Liver (tissue), 9 donors: ENCODE results near the gene GABBR2. TPM values are rescaled to one million over a fixed set of nuclear protein-coding genes. Genes with fewer than 3 reads are reported as not detected.

Source experiments
- DNase-seq: peaks from one replicate; pipeline ENCODE4 v3.0.0-alpha.2; 2017; ENCODE audit warnings: low spot score
- H3K27ac ChIP-seq, 2 donors: one replicate each; pipeline ENCODE4 v1.7.0; 2013; ENCODE audit warnings: inconsistent platforms in 2 of 2, low read length in 2 of 2, control low read depth in 1 of 2, low read depth in 1 of 2, mild to moderate bottlenecking in 1 of 2
- H3K27me3 ChIP-seq, 4 donors: one replicate each; pipeline versions ENCODE4 v1.6.1 to v1.7.0; 2013; ENCODE audit warnings: low read length in 3 of 4, inconsistent platforms in 1 of 4, mild to moderate bottlenecking in 1 of 4, moderate library complexity in 1 of 4; ENCODE audit not compliant: control insufficient read depth in 4 of 4, insufficient read depth in 4 of 4
- H3K36me3 ChIP-seq, 4 donors: one replicate each; pipeline versions ENCODE4 v1.6.1 to v1.7.0; 2013; ENCODE audit warnings: low read length in 3 of 4, mild to moderate bottlenecking in 3 of 4, low read depth in 1 of 4, moderate library complexity in 1 of 4; ENCODE audit not compliant: control insufficient read depth in 4 of 4, insufficient read depth in 3 of 4
- H3K4me1 ChIP-seq, 4 donors: one replicate each; pipeline versions ENCODE4 v1.6.1 to v1.7.0; 2013; ENCODE audit warnings: low read length in 3 of 4, mild to moderate bottlenecking in 3 of 4, moderate library complexity in 1 of 4; ENCODE audit not compliant: control insufficient read depth in 4 of 4, insufficient read depth in 4 of 4
- H3K4me3 ChIP-seq, 3 donors: one replicate each; pipeline versions ENCODE4 v1.6.1 to v1.7.0; 2013; ENCODE audit warnings: low read length in 3 of 3, control low read depth in 1 of 3, low read depth in 1 of 3, mild to moderate bottlenecking in 1 of 3
- H3K9ac ChIP-seq, 2 donors: one replicate each; pipeline ENCODE4 v1.7.0; 2013; ENCODE audit warnings: low read length in 2 of 2, mild to moderate bottlenecking in 2 of 2, moderate library complexity in 2 of 2, control low read depth in 1 of 2, low read depth in 1 of 2
- H3K9me3 ChIP-seq, 4 donors: one replicate each; pipeline versions ENCODE4 v1.6.1 to v1.7.0; 2013; ENCODE audit warnings: low read length in 3 of 4; ENCODE audit not compliant: control insufficient read depth in 4 of 4
- EGR1 ChIP-seq, 2 donors: IDR thresholded peaks; 2 replicates each; pipeline ENCODE4 v1.6.1; 2016 to 2018; ENCODE audit warnings: antibody characterized with exemption in 2 of 2, low read depth in 2 of 2
- FOXA2 ChIP-seq: IDR thresholded peaks from 2 replicates; pipeline ENCODE4 v1.6.1; 2016; ENCODE audit warnings: antibody characterized with exemption
- HNF4G ChIP-seq: IDR thresholded peaks from 2 replicates; pipeline ENCODE4 v1.6.1; 2016; ENCODE audit warnings: antibody characterized with exemption
- JUND ChIP-seq, 2 donors: IDR thresholded peaks; 2 replicates each; pipeline ENCODE4 v1.6.1; 2016; ENCODE audit warnings: antibody characterized with exemption in 2 of 2
- NR2F2 ChIP-seq: IDR thresholded peaks from 2 replicates; pipeline ENCODE4 v1.6.1; 2016; ENCODE audit warnings: antibody characterized with exemption
- RAD21 ChIP-seq, 2 donors: IDR thresholded peaks; 2 replicates each; pipeline ENCODE4 v1.6.1; 2016; ENCODE audit warnings: antibody characterized with exemption in 2 of 2, mild to moderate bottlenecking in 2 of 2
- SP1 ChIP-seq: IDR thresholded peaks from 2 replicates; pipeline ENCODE4 v1.6.1; 2018; ENCODE audit warnings: antibody characterized with exemption, mild to moderate bottlenecking
- TAF1 ChIP-seq: conservative IDR thresholded peaks from 2 replicates; pipeline ENCODE4 v1.6.1; 2016; ENCODE audit warnings: antibody characterized with exemption, mild to moderate bottlenecking
- YY1 ChIP-seq: IDR thresholded peaks from 2 replicates; pipeline ENCODE4 v1.6.1; 2016; ENCODE audit warnings: antibody characterized with exemption, mild to moderate bottlenecking
- WGBS: extraction: QIAGEN DNeasy Blood & Tissue Kit; methylation state at CpG from one replicate; pipeline ENCODE4 v1.1.7; 2013; 5-methylcytosine and 5-hydroxymethylcytosine counted together
- polyA plus RNA-seq, 2 donors: library from polyadenylated mRNA; stranded (reverse) in 1 of 2; unstranded in 1 of 2; fragments of 200-250 nt in 1 of 2; fragments of >200 nt in 1 of 2; fragmentation: Nextera tagmentation in 1 of 2; extraction: Ambion mirVana in 1 of 2; gene quantifications; one replicate each; pipeline versions ENCODE4 v1.2.1 to v1.2.3, GENCODE V29; 2013 to 2015
- total RNA-seq, 2 donors: library from RNA; depleted of rRNA; stranded (reverse); fragments of >200 nt; gene quantifications; one replicate each; pipeline ENCODE4 v1.2.3, GENCODE V29; 2014
- TF ChIP-seq, protein P1 (sequence below): IDR thresholded peaks from 2 replicates; pipeline ENCODE4 v1.6.1; 2016; ENCODE audit warnings: antibody characterized with exemption, mild to moderate bottlenecking
- TF ChIP-seq, protein P2 (sequence below): fragments of 150-350 bp; IDR thresholded peaks from 2 replicates; pipeline ENCODE4 v1.5.1; 2017; ENCODE audit warnings: improper control_type of control experiment, low read depth, low read length; ENCODE audit not compliant: missing input control
- donor health status: healthy.
- donor health status: healthy.
- donor health status: healthy.
- donor health status: healthy.
- donor health status: healthy.

GABBR2 gene
- total and polyA plus RNA-seq, 4 donors = 0.03 to 0.23 (median 0.08) TPM; not detected in 1

DNA sequence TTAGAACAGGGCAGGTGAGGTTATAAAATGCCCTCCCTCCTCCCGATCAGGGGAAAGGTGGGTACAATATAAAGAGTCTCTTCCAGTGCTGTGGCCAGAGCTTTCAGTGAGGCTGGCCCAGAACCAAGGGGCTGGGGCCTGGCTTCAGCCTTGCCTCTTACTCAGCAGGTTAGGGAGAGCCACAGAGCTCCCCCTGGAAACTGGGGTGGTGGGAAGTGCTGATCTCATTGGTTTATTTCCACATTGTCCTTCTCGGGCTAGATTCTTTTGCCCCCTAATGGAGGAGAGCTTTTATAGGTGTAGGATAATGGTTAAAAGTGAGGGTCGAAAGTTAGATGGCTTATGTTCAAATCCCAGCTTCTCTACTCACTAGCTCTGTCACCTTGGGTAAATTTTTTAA, 266.6 kb downstream of the GABBR2 start:
- WGBS = 72% methylated on average over 3 of the region's 3 CpGs
- TF ChIP-seq HNF4G (no peak), EGR1 (IDR thresholded peaks at IDR 0.05; ENCODE audit: low read depth in 2 of 2) (no peak), YY1 (no peak), NR2F2 (no peak)
- TF ChIP-seq, protein P1, sequence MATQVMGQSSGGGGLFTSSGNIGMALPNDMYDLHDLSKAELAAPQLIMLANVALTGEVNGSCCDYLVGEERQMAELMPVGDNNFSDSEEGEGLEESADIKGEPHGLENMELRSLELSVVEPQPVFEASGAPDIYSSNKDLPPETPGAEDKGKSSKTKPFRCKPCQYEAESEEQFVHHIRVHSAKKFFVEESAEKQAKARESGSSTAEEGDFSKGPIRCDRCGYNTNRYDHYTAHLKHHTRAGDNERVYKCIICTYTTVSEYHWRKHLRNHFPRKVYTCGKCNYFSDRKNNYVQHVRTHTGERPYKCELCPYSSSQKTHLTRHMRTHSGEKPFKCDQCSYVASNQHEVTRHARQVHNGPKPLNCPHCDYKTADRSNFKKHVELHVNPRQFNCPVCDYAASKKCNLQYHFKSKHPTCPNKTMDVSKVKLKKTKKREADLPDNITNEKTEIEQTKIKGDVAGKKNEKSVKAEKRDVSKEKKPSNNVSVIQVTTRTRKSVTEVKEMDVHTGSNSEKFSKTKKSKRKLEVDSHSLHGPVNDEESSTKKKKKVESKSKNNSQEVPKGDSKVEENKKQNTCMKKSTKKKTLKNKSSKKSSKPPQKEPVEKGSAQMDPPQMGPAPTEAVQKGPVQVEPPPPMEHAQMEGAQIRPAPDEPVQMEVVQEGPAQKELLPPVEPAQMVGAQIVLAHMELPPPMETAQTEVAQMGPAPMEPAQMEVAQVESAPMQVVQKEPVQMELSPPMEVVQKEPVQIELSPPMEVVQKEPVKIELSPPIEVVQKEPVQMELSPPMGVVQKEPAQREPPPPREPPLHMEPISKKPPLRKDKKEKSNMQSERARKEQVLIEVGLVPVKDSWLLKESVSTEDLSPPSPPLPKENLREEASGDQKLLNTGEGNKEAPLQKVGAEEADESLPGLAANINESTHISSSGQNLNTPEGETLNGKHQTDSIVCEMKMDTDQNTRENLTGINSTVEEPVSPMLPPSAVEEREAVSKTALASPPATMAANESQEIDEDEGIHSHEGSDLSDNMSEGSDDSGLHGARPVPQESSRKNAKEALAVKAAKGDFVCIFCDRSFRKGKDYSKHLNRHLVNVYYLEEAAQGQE = no peak
- TF ChIP-seq, protein P2, sequence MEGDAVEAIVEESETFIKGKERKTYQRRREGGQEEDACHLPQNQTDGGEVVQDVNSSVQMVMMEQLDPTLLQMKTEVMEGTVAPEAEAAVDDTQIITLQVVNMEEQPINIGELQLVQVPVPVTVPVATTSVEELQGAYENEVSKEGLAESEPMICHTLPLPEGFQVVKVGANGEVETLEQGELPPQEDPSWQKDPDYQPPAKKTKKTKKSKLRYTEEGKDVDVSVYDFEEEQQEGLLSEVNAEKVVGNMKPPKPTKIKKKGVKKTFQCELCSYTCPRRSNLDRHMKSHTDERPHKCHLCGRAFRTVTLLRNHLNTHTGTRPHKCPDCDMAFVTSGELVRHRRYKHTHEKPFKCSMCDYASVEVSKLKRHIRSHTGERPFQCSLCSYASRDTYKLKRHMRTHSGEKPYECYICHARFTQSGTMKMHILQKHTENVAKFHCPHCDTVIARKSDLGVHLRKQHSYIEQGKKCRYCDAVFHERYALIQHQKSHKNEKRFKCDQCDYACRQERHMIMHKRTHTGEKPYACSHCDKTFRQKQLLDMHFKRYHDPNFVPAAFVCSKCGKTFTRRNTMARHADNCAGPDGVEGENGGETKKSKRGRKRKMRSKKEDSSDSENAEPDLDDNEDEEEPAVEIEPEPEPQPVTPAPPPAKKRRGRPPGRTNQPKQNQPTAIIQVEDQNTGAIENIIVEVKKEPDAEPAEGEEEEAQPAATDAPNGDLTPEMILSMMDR = no peak

DNA sequence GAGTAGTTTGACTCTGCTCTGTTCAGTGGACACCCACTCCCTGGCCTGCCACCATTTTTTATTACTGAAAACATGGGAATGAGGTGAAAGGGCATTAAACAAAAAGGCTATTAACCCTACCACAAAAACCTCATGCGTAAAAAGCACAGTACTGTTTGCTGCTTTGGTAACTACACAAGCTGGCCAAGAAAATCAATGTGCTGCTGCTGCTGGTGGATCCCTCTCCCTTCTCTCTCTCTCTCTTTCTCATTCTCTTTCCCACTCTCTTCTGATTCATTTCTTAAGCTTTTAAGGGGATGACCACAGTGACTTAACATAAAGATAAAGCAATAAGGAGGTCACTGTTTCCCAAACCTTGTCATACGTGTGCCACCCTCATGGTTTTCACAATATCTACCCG, 270.1 kb downstream of the GABBR2 start:
- no peaks in the 10 kb centered on the region for H3K36me3 ChIP-seq
- no peak overlapping the region for H3K9ac ChIP-seq
- H3K27me3 ChIP-seq = peaks cover 0 to 2% (median 0%) of the 10 kb centered on the region in 4 donors
- DNase-seq = no peak
- no peak overlapping the region for H3K4me3 ChIP-seq
- no peak overlapping the region for H3K27ac ChIP-seq
- no peaks in the 10 kb centered on the region for H3K4me1 ChIP-seq
- TF ChIP-seq JUND (IDR thresholded peaks at IDR 0.05) = no peak
- TF ChIP-seq RAD21 (IDR thresholded peaks at IDR 0.05) = no peak
- no peak for TF ChIP-seq SP1
- TF ChIP-seq, protein P1 = no peak
- no peak for TF ChIP-seq FOXA2
- TF ChIP-seq, protein P2 = no peak
- TF ChIP-seq NR2F2 = no peak
- no peak for TF ChIP-seq TAF1
- H3K9me3 ChIP-seq = no peaks in the 10 kb centered on the region
- WGBS = 75% methylated on average over 3 of the region's 3 CpGs

More for the DNA sequence above, 266.6 kb downstream of the GABBR2 start:
- Histone ChIP-seq H3K4me1 (no peaks in the 10 kb centered on the region), H3K36me3 (no peaks in the 10 kb centered on the region), H3K27me3 (peaks cover 0 to 2% (median under 1%) of the 10 kb centered on the region in 4 donors), H3K9me3 (no peaks in the 10 kb centered on the region), H3K4me3 (no peak overlapping the region), H3K9ac (no peak overlapping the region), H3K27ac (no peak overlapping the region)
- DNase-seq = no peak
